Neural progenitor cell (in vitro differentiated cells): ENCODE results near the gene ACP5.

Experiments
- EZH2 ChIP-seq: fragments of 200-600 bp; sonication (generic); IDR thresholded peaks from 2 replicates; pipeline ENCODE4 v1.6.1; 2017; ENCODE audit warnings: antibody characterized with exemption, mild to moderate bottlenecking, moderate library complexity
- TF ChIP-seq, protein P1 (sequence below): fragments of 200-600 bp; sonication (generic); IDR thresholded peaks from 2 replicates; pipeline ENCODE4 v1.5.1; 2017; ENCODE audit warnings: antibody characterized with exemption, mild to moderate bottlenecking

GRCh38 chr19:11580116-11580515, 2.7 kb upstream of the ACP5 start:
- TF ChIP-seq, protein P1, sequence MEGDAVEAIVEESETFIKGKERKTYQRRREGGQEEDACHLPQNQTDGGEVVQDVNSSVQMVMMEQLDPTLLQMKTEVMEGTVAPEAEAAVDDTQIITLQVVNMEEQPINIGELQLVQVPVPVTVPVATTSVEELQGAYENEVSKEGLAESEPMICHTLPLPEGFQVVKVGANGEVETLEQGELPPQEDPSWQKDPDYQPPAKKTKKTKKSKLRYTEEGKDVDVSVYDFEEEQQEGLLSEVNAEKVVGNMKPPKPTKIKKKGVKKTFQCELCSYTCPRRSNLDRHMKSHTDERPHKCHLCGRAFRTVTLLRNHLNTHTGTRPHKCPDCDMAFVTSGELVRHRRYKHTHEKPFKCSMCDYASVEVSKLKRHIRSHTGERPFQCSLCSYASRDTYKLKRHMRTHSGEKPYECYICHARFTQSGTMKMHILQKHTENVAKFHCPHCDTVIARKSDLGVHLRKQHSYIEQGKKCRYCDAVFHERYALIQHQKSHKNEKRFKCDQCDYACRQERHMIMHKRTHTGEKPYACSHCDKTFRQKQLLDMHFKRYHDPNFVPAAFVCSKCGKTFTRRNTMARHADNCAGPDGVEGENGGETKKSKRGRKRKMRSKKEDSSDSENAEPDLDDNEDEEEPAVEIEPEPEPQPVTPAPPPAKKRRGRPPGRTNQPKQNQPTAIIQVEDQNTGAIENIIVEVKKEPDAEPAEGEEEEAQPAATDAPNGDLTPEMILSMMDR, result no peak
- TF ChIP-seq EZH2, result no peak
